Ovary (tissue), 9 donors: Measurements from ENCODE around the gene CHST13. TPM values are rescaled to one million over a fixed set of nuclear protein-coding genes. Genes with fewer than 3 reads are reported as not detected.
A peak's percentile ranks its signal among the peaks of the same experiment; 100 is the strongest.

Experiments
- DNase-seq, 5 donors: peaks; one replicate each; pipeline ENCODE4 v3.0.0-alpha.2; 2019 to 2020
- H3K27ac ChIP-seq, 2 donors: fragments of 200-600 bp; one replicate each; pipeline versions ENCODE4 v1.5.1 to v1.8.0; 2019 to 2022
- H3K27me3 ChIP-seq: fragments of 200-600 bp; one replicate; pipeline ENCODE4 v1.8.0; 2022
- H3K36me3 ChIP-seq: fragments of 200-600 bp; sonication (generic); one replicate; pipeline ENCODE4 v1.5.1; 2019
- H3K4me1 ChIP-seq: one replicate; pipeline ENCODE4 v1.8.1; 2013; ENCODE audit warnings: mild to moderate bottlenecking, moderate library complexity; ENCODE audit not compliant: insufficient read depth
- H3K4me3 ChIP-seq: fragments of 200-600 bp; sonication (generic); one replicate; pipeline ENCODE4 v1.5.1; 2017
- H3K9me3 ChIP-seq, 2 donors: fragments of 200-600 bp in 1 of 2; sonication (generic) in 1 of 2; one replicate each; pipeline versions ENCODE4 v1.5.1 to v1.8.1; 2013 to 2019; ENCODE audit warnings: mild to moderate bottlenecking in 1 of 2, moderate library complexity in 1 of 2
- EP300 ChIP-seq: sonication (generic); formaldehyde crosslinking; IDR thresholded peaks from one replicate; pipeline ENCODE4 v1.6.1; 2017; ENCODE audit warnings: antibody characterized with exemption
- POLR2A ChIP-seq: fragments of 450-650 bp; IDR thresholded peaks from one replicate; pipeline ENCODE4 v1.6.1; 2017; ENCODE audit warnings: antibody characterized with exemption, mild to moderate bottlenecking, moderate library complexity
- WGBS, 3 donors: extraction: QIAGEN DNeasy Blood & Tissue Kit in 1 of 3; methylation state at CpG; one replicate each; pipeline versions ENCODE4 v1.1.5 to v1.1.7; 2013 to 2017; 5-methylcytosine and 5-hydroxymethylcytosine counted together
- intact Hi-C, 4 donors: fragments of 100-400 bp; cut with DNase I; formaldehyde crosslinking; loops; one replicate each; pipeline versions ENCODE4 v1.11.0 to v1.15.1; 2022 to 2023
- polyA plus RNA-seq, 2 donors: library from polyadenylated mRNA; stranded (reverse); fragments of 200-250 nt in 1 of 2; fragments of 350-450 nt in 1 of 2; fragmentation: Illumina TruSeq in 1 of 2; extraction: RNeasy Lipid Tissue Mini Kit (QIAGEN cat#74804) in 1 of 2; gene quantifications; one replicate each; pipeline ENCODE4 v1.2.3, GENCODE V29; 2013 to 2014
- total RNA-seq, 7 donors: library from RNA; depleted of rRNA in 2 of 7; stranded (reverse); fragments of >200 nt in 2 of 7; fragmentation: NEBNext Ultra II Directional in 3 of 7; extraction: Animal tissue kit (Norgen Biotek cat#: 25700) in 3 of 7; gene quantifications; one replicate each; pipeline versions ENCODE4 v1.1.0 to v1.2.4, GENCODE V29; 2016 to 2023
- TF ChIP-seq, protein P1 (sequence below), 3 donors: fragments of 450-650 bp in 2 of 3; fragments of 200-600 bp in 1 of 3; IDR thresholded peaks; one replicate each; pipeline versions ENCODE4 v1.5.1 to v1.8.0; 2016 to 2022; ENCODE audit warnings: antibody characterized with exemption in 3 of 3, mild to moderate bottlenecking in 1 of 3
- donor health status: DM: no; HTN: no; CAD: no; lungs with moderate emphysema.
- donor health status: DM: no; HTN: no; CAD: no.
- donor health status: Bipolar disorder and iron deficiency.
- donor health status: DM: yes; HTN: yes; CAD: no.
- donor health status: DM: no; HTN: no; CAD: no.
- donor health status: DM: yes; HTN: yes; CAD: no.

The CHST13 gene
- total and polyA plus RNA-seq, 9 donors, result 0.12 to 0.87 (median 0.31) TPM; not detected in 4

DNA sequence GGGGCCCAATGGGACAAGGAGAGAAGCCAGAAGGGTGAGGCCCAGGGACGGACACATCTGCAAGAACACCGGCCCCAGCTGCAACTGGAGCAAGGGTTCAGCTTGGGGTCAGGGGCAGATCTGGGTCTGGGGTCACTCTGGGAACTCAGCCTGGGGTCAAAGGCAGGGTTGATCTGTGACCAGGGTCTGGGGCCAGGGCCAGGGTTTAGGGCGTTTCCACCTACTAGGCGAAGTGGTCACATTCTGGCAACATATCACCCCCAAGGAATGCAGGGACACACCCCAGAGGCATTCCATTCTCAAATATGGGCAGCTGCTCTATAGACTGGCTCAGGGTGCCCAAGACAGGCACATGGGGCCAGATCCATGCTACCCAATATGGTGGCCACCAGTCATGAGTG lies 15.4 kb upstream of the CHST13 start:
- Histone ChIP-seq H3K36me3 (no peaks in the 10 kb centered on the region), H3K27ac (no peak overlapping the region), H3K4me3 (no peak overlapping the region), H3K4me1 (no peaks in the 10 kb centered on the region), H3K27me3 (no peaks in the 10 kb centered on the region), H3K9me3 (no peaks in the 10 kb centered on the region)
- no peak for TF ChIP-seq EP300
- TF ChIP-seq POLR2A, result no peak
- TF ChIP-seq, protein P1, sequence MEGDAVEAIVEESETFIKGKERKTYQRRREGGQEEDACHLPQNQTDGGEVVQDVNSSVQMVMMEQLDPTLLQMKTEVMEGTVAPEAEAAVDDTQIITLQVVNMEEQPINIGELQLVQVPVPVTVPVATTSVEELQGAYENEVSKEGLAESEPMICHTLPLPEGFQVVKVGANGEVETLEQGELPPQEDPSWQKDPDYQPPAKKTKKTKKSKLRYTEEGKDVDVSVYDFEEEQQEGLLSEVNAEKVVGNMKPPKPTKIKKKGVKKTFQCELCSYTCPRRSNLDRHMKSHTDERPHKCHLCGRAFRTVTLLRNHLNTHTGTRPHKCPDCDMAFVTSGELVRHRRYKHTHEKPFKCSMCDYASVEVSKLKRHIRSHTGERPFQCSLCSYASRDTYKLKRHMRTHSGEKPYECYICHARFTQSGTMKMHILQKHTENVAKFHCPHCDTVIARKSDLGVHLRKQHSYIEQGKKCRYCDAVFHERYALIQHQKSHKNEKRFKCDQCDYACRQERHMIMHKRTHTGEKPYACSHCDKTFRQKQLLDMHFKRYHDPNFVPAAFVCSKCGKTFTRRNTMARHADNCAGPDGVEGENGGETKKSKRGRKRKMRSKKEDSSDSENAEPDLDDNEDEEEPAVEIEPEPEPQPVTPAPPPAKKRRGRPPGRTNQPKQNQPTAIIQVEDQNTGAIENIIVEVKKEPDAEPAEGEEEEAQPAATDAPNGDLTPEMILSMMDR (IDR thresholded peaks at IDR 0.05), result no peak
- no peak for DNase-seq
- WGBS, 3 donors, result 81 to 90% (median 84%) methylated on average over 4 of the region's 4 CpGs
- intact Hi-C loops, result no loop called here

DNA sequence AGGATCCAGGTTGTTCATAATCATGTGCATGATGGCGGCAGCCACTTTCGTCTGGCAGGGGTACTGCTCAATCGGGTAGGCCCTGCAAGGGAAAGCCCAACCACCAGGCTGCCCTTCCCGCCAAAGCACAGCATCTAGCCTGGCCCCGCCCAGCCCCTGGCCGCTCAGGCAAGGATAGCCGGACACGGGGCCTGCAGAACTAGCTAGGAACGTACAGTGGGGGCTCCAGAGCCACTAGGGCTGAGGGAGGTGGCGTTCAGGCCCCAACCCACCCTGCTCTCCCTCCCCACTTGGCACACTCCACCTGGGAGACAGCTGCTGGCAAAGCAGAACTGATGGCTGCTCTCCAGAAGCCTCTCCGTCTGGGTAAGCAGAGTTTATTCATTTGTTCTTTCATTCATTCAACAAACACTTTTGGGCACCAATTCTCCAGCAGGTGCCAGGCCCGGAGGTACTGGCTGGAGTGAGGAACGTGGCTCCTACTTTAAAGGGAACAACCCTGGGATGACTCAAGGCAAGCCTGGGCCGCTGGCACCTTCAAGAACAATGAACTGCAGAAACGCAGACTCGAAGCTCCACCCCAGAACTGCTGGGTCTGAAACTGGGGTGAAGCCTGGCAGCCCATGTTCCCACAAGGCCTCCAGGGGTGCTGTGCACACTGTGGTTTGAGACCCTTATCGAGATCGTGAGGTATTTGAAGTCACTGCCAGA lies 14.2 kb upstream of the CHST13 start:
- WGBS, 3 donors, result 40 to 56% (median 40%) methylated on average over 18 of the region's 18 CpGs
- intact Hi-C loops, result loop anchor here in 1 of 4 donors (10.0 kb wide), 1 partner anchor 945 kb away; no protein-coding TSS in a partner anchor
- H3K9me3 ChIP-seq, result no peaks in the 10 kb centered on the region

GRCh38 chr3:126510308-126510910 lies 13.5 kb upstream of the CHST13 start:
- WGBS, 3 donors, result 44 to 61% (median 48%) methylated on average over 22 of the region's 22 CpGs
- no peaks in the 10 kb centered on the region for H3K27me3 ChIP-seq
- no peaks in the 10 kb centered on the region for H3K36me3 ChIP-seq
- no peaks in the 10 kb centered on the region for H3K9me3 ChIP-seq
- H3K27ac ChIP-seq, result no peak overlapping the region
- TF ChIP-seq POLR2A (no peak), EP300 (no peak)
- TF ChIP-seq, protein P1 (IDR thresholded peaks at IDR 0.05), result no peak
- intact Hi-C loops, result loop anchor here in 1 of 4 donors (10.0 kb wide), 1 partner anchor 944 kb away; no protein-coding TSS in a partner anchor
- H3K4me3 ChIP-seq, result no peak overlapping the region
- peak in 1 of 5 donors; percentile 41 for DNase-seq
- H3K4me1 ChIP-seq, result no peaks in the 10 kb centered on the region

More for the DNA sequence above, 14.2 kb upstream of the CHST13 start:
- Histone ChIP-seq H3K27me3 (no peaks in the 10 kb centered on the region), H3K4me1 (no peaks in the 10 kb centered on the region), H3K27ac (no peak overlapping the region), H3K36me3 (no peaks in the 10 kb centered on the region), H3K4me3 (no peak overlapping the region)
- TF ChIP-seq, protein P1 (IDR thresholded peaks at IDR 0.05), result no peak
- TF ChIP-seq EP300 (no peak), POLR2A (no peak)
- DNase-seq, result peak in 1 of 5 donors; percentile 42

- no peak for TF ChIP-seq POLR2A
- no peak for TF ChIP-seq EP300
- no peaks in the 10 kb centered on the region for H3K36me3 ChIP-seq
- WGBS, 3 donors, result 70 to 75% (median 71%) methylated on average over 7 of the region's 7 CpGs
- intact Hi-C loops, result loop anchor here in 1 of 4 donors (10.0 kb wide), 1 partner anchor 944 kb away; no protein-coding TSS in a partner anchor
- no peaks in the 10 kb centered on the region for H3K9me3 ChIP-seq
- H3K27ac ChIP-seq, result no peak overlapping the region
- DNase-seq, result peak in 1 of 5 donors; percentile 6
- H3K4me1 ChIP-seq, result no peaks in the 10 kb centered on the region
- H3K27me3 ChIP-seq, result no peaks in the 10 kb centered on the region
- no peak overlapping the region for H3K4me3 ChIP-seq
Measured at GRCh38 chr3:126511291-126511690, 12.7 kb upstream of the CHST13 start.

- no peak for TF ChIP-seq POLR2A
- TF ChIP-seq, protein P1 (IDR thresholded peaks at IDR 0.05), result no peak
- no peak for TF ChIP-seq EP300
- peak in 1 of 5 donors; percentile 21 for DNase-seq
- no peak overlapping the region for H3K4me3 ChIP-seq
- no peaks in the 10 kb centered on the region for H3K9me3 ChIP-seq
- no peak overlapping the region for H3K27ac ChIP-seq
- H3K27me3 ChIP-seq, result no peaks in the 10 kb centered on the region
- H3K36me3 ChIP-seq, result no peaks in the 10 kb centered on the region
- intact Hi-C loops, result loop anchor here in 1 of 4 donors (10.0 kb wide), 1 partner anchor 943 kb away; no protein-coding TSS in a partner anchor
- no peaks in the 10 kb centered on the region for H3K4me1 ChIP-seq
- 64 to 75% (median 68%) methylated on average over 7 of the region's 7 CpGs for WGBS, 3 donors
Measured at GRCh38 chr3:126512026-126512425, 11.9 kb upstream of the CHST13 start.
